Measurements from ENCODE around the gene DIPK1B.

DIPK1B gene

GRCh38 chr9:136711751-136712689, at the start of gene DIPK1B:
Gene DIPK1B (plus strand): TSS chr9:136712572. CDS start chr9:136712666, 94 bp downstream.
- peak; percentile 73 for DNase-seq

- DNase-seq: no peak
Observed at GRCh38 chr9:136662656-136663581, 49.5 kb upstream of the DIPK1B start, which contains the start of gene EGFL7. Gene EGFL7 (plus strand): TSS chr9:136662916. CDS start chr9:136668283, 5,367 bp downstream.

GRCh38 chr9:136664000-136664915, 48.1 kb upstream of the DIPK1B start:
- no peak for DNase-seq

GRCh38 chr9:136665111-136665703, 47.2 kb upstream of the DIPK1B start:
- no peak for DNase-seq

DNA sequence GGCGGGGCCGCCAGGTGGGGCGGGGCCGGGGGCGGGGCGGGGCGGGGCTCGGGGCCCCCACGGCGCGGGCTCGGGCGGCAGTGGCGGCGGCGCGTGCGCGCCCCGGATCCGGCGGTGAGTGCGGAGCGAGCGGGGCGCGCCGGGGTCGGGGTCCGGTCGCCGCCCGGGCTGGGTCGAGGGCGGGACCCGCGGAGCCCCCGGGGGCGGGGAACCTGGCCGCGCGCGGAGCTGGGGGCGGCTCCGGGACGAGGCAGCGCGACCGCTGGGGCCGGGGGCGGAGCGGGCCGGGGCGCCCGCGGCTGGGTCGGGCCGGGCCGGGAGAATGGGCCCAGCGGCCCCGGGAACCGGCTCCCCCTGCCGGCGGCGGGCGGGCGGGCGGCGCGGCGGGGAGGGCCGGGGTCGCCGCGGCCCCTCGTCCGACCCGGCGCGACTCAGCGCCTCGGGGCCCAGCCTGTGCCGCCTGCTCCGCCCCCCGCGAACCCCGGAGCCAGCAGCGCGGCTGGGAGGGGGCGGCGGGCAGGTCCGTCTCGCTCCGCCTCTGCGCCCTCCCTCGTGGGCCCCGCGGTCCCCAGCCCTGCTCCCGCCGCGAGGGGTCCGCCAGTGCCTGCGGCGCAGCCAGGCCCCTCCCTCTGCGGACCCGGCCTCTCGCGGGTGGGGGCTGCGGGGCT, 46.5 kb upstream of the DIPK1B start:
- no peak for DNase-seq

GRCh38 chr9:136666372-136667213, 45.8 kb upstream of the DIPK1B start:
- no peak for DNase-seq

DNA sequence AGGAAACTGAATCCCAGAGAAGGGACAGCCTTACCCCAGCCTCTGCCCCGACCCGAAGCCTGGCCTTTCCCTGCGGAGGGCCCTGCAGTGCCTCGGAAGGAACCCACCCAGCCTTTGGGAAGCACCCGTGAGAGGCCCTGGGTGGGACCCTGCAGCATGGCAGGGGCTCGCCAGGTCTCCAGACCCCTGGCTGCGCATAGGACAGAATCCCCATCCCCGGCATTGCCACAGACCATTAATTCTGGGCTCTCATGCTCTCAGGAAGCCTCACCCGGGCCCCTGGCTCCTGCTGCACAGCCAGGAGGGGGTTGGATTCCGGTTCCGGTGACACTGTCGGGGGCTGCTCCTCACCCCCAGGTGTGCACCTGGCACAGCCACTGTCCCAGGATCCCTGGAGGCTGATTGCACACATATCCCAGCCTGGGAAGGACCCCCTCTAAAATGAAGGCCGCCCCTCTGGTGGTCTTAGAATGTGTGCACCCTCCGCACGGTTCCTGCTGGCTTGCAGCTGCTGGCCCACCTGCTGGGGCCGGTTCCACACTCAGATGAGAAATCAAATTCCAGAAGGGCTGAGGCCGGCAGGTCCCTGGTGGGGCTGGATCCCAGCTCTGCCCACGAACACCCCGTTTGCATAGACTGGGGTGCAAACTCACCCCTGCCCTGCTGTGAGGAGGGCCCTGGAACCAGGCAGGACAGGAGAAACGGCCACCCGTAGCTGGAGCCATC, 45.0 kb upstream of the DIPK1B start:
- no peak for DNase-seq

DNA sequence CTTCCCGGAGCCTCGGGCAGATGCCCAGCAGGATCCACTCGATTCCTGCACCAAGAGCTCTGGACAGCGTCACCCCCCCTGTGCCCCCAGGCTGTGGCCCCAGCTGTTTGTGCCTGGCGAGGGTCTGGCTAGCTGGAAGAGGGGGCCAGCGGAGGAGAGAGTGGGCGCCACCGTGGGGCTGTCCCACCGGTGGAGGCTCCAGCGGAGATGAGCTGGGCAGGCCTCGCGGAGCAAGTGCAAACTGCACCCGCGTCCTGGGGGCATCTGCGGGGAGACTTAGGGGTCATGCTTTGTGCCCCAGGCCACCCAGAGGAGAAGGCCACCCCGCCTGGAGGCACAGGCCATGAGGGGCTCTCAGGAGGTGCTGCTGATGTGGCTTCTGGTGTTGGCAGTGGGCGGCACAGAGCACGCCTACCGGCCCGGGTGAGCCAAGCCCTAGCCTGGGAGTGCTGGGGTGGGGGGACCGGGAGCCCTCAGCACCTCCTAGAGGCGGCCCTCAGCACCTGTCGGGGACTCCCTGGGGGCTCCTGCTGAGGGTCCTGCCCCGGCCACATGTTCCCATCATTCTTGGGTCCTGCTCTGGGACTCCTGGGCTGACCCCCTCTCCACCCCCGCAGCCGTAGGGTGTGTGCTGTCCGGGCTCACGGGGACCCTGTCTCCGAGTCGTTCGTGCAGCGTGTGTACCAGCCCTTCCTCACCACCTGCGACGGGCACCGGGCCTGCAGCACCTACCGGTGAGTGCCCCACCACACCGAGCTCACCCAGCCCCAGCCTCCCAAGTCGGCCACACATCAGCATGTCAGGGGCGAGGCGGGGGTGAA, 44.2 kb upstream of the DIPK1B start:
- no peak for DNase-seq

- DNase-seq: no peak
Observed at GRCh38 chr9:136668983-136669790, 43.2 kb upstream of the DIPK1B start.

GRCh38 chr9:136669791-136670464, 42.4 kb upstream of the DIPK1B start:
- DNase-seq: no peak

DNA sequence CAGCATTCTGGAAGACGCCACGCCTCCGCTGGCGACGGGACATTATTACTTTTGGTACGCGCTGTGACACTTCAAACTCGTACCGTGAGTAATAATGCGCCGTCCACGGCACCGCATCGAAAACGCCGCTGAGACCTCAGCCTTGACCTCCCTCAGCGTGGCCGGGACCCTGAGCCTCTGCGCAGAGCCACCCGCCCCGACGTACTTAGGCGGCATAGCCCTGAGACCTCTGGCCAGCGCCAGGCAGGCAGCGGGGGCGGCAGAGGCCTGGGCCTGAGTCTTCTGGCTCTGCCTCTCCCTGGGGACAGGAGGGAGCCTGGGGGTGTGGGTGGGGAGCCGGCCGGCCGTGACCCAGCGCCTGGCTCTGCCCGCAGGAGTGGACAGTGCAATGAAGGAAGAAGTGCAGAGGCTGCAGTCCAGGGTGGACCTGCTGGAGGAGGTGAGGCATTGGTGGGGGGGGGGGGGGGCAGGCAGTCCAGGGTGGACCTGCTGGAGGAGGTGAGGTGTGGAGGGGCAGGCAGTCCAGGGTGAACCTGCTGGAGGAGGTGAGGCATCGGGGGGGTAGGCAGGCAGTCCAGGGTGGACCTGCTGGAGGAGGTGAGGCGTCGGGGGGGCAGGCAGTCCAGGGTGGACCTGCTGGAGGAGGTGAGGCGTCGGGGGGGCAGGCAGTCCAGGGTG, 41.7 kb upstream of the DIPK1B start:
- no peak for DNase-seq

GRCh38 chr9:136671254-136671614, 41.1 kb upstream of the DIPK1B start:
- no peak for DNase-seq

- DNase-seq: no peak
Observed at GRCh38 chr9:136671646-136672430, 40.5 kb upstream of the DIPK1B start.

DNA sequence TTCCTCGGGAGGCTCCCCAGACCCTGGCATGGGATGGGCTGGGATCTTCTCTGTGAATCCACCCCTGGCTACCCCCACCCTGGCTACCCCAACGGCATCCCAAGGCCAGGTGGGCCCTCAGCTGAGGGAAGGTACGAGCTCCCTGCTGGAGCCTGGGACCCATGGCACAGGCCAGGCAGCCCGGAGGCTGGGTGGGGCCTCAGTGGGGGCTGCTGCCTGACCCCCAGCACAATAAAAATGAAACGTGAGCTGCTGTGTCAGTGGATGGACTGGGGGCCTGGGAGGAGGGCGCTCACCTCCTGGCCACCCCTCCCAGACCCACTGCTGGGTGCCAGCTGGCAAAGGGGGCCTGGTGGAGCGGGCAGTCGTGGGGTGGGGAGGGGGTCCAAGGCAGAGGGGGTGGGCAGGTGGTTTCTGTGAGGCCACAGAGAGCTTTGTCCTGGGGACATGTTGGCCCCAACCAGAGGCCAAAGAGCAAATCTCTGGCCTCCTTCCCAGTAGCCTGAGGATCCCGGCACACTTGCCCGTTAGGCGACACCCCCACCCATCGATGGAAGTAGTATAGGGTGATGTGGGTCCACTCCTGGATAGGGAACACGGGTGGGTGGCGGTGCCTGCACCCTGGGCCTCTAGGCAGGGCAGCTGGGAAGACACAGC, 39.8 kb upstream of the DIPK1B start:
- DNase-seq: no peak

Data from NCI-H2107 (cell line).